ENCODE measurements around the gene ABLIM1.

DNA sequence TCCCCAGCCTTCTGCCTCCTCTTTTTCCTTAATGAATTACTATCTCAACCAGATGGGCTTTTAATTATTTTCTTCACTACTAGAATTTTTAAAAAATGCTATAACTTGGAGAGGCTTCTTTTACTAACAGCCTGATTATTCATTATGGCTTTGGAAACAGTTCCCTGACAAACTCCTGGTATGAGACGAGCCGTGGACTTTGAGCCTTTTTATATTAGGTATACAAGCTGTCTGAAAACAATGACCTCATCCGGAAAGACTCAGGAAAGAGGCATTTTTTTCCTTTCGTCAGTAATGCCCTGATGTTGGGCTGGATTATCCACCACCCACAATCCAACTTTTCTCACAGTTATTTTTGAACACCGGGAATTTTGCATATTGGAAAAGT lies 26.7 kb upstream of the ABLIM1 start:
- TF ChIP-seq CTCF (IDR thresholded peaks at IDR 0.05) (no peak), SIN3A (IDR thresholded peaks at IDR 0.05; ENCODE audit: borderline replicate concordance, insufficient read depth, low read depth, low read length) (no peak), REST (IDR thresholded peaks at IDR 0.05; ENCODE audit: insufficient read depth in 1 of 2, low read depth in 2 of 2, low read length in 1 of 2) (no peak)

Data from Panc1 (cell line).